Osteocyte (in vitro differentiated cells): ENCODE measurements around the gene SEMA4A. TPM values are rescaled to one million over a fixed set of nuclear protein-coding genes. Genes with fewer than 3 reads are reported as not detected.

Experiments
- DNase-seq: peaks from one replicate; pipeline ENCODE4 v3.0.0; 2021; ENCODE audit warnings: mixed read lengths; ENCODE audit not compliant: unreplicated experiment; ENCODE audit errors: extremely low spot score
- H3K27ac Mint-ChIP-seq: one replicate; pipeline ENCODE4 v1.8.0; 2021; ENCODE audit warnings: mild to moderate bottlenecking, mixed read lengths; ENCODE audit not compliant: unreplicated experiment
- H3K27me3 Mint-ChIP-seq: one replicate; pipeline ENCODE4 v1.8.0; 2021; ENCODE audit warnings: mixed read lengths; ENCODE audit not compliant: unreplicated experiment
- H3K36me3 Mint-ChIP-seq: one replicate; pipeline ENCODE4 v1.8.0; 2021; ENCODE audit warnings: mixed read lengths; ENCODE audit not compliant: unreplicated experiment
- H3K4me1 Mint-ChIP-seq: one replicate; pipeline ENCODE4 v1.8.0; 2021; ENCODE audit warnings: mixed read lengths; ENCODE audit not compliant: unreplicated experiment
- H3K4me3 Mint-ChIP-seq: one replicate; pipeline ENCODE4 v1.8.0; 2021; ENCODE audit warnings: mild to moderate bottlenecking, moderate library complexity, mixed read lengths; ENCODE audit not compliant: unreplicated experiment
- H3K9me3 Mint-ChIP-seq: one replicate; pipeline ENCODE4 v1.8.0; 2021; ENCODE audit warnings: mixed read lengths; ENCODE audit not compliant: unreplicated experiment
- CTCF ChIP-seq: fragments of 200-600 bp; sonication (generic); IDR thresholded peaks from 2 replicates; pipeline ENCODE4 v1.5.0; 2021; ENCODE audit warnings: antibody characterized with exemption, mild to moderate bottlenecking, moderate library complexity
- total RNA-seq: library from RNA; stranded (reverse); gene quantifications from 2 replicates; pipeline ENCODE4 v1.2.1, GENCODE V29; 2021

SEMA4A gene
- total RNA-seq, 1 donor from 2014 or later: 1.8 TPM

DNA sequence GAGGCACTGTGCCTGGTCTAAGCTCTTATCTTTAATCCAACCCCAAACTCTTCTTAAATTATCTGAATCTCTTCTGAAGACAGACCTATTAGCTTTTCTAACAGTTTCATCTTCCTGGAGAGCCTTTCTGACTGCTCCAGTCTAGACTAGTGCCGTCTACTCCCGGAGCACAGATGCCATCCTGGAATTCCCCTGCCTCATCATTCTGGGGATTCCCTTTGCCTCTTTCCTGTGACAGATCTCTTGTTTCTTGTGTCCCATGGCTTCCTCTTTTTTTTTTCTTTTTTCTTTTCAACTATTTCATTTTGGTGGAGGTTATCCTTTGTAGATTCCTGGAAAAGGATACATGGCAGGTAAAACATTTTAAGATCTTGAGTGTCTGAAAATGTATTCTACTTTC lies 11.7 kb downstream of the SEMA4A start:
- Mint-ChIP-seq H3K27me3 (no peaks in the 10 kb centered on the region), H3K36me3 (peaks cover 5% of the 10 kb centered on the region), H3K9me3 (no peaks in the 10 kb centered on the region), H3K4me3 (no peak overlapping the region), H3K27ac (no peak overlapping the region), H3K4me1 (peaks cover 14% of the 10 kb centered on the region)
- no peak for DNase-seq
- no peak for TF ChIP-seq CTCF

DNA sequence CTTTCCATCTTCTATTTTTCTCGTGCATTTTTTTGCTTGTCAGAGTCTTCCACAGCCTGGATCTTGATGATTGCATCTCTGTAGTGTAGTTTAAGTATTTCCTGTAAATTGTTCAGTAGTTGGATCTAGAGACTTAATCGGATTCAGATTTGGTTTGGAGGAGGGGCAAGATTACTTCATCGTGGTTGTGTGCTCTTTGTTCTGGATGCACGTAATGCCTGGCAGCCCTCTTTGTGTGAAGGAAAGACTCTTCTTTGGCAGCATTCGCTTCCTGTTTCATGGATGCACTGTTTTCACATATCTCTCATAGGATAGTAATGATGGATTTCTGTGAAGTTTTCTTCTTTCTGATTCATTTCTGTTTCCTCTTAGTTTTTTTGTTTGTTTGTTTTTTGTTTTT lies 14.2 kb downstream of the SEMA4A start:
- no peaks in the 10 kb centered on the region for H3K9me3 Mint-ChIP-seq
- peaks cover 5% of the 10 kb centered on the region for H3K36me3 Mint-ChIP-seq
- no peak for TF ChIP-seq CTCF
- H3K27ac Mint-ChIP-seq: no peak overlapping the region
- no peaks in the 10 kb centered on the region for H3K27me3 Mint-ChIP-seq
- DNase-seq: no peak
- H3K4me3 Mint-ChIP-seq: no peak overlapping the region
- peaks cover 5% of the 10 kb centered on the region for H3K4me1 Mint-ChIP-seq

- no peak for DNase-seq
- Mint-ChIP-seq H3K27ac (no peak overlapping the region), H3K4me1 (no peaks in the 10 kb centered on the region), H3K36me3 (no peaks in the 10 kb centered on the region), H3K9me3 (no peaks in the 10 kb centered on the region), H3K4me3 (no peak overlapping the region), H3K27me3 (peaks cover 10% of the 10 kb centered on the region)
- TF ChIP-seq CTCF: no peak
Observed at GRCh38 chr1:156172696-156173470, 19.5 kb downstream of the SEMA4A start.

- no peak overlapping the region for H3K27ac Mint-ChIP-seq
- H3K36me3 Mint-ChIP-seq: no peaks in the 10 kb centered on the region
- no peak overlapping the region for H3K4me3 Mint-ChIP-seq
- no peak for DNase-seq
- no peaks in the 10 kb centered on the region for H3K4me1 Mint-ChIP-seq
- peaks cover 23% of the 10 kb centered on the region for H3K27me3 Mint-ChIP-seq
- no peak for TF ChIP-seq CTCF
- H3K9me3 Mint-ChIP-seq: no peaks in the 10 kb centered on the region
Observed at GRCh38 chr1:156176610-156177210, 23.3 kb downstream of the SEMA4A start.

DNA sequence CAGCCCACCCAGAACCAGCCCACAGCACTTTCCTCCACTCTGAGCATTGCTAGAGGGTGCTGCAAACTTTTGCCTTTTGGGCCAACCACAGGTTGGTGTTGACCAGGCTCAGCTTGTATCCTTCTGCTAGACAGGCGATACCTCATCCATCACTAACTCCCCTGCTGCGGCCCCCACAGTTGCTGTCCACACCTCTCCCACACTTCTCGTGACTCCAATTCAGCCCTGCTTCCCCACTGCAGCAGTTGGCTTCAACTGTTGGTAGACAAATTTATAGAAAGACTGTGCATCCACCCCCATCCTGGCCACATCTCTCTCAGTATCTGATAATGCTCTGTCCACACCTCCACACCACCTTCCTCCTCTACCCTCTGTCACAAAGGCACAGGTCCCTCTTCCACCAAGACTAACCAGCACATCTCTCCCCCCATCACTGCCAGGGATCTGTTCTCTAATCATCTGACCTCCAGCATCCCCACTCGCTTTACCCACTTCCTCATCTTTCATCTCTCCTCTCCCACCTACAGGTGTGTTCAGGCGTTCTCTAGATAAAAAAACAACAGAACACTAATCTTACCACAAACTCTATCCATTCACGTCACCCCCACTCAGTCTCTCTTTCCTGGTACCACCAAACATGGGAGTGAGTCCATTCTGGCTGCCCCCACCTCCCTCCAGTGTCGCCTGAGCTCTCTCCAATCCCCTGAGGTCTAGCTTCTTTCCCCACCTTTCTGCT lies 24.7 kb downstream of the SEMA4A start:
- Mint-ChIP-seq H3K27me3 (peaks cover 26% of the 10 kb centered on the region), H3K9me3 (no peaks in the 10 kb centered on the region), H3K4me3 (no peak overlapping the region), H3K4me1 (no peaks in the 10 kb centered on the region), H3K27ac (no peak overlapping the region), H3K36me3 (no peaks in the 10 kb centered on the region)
- DNase-seq: no peak
- no peak for TF ChIP-seq CTCF
